AG09309 (cell line): ENCODE results near the gene PLXNA2.

ENCODE experiments used
- DNase-seq: peaks from one replicate; pipeline ENCODE4 v3.0.0-alpha.2; 2010; ENCODE audit warnings: low read depth
- H3K4me3 ChIP-seq: 2 replicates; pipeline ENCODE4 v1.5.1; 2011; ENCODE audit warnings: mild to moderate bottlenecking, low read depth, low read length, moderate library complexity; ENCODE audit not compliant: control insufficient read depth
- TF ChIP-seq, protein P1 (sequence below): IDR thresholded peaks from 2 replicates; pipeline ENCODE4 v1.5.1; 2011; ENCODE audit warnings: mild to moderate bottlenecking, low read depth, low read length, inconsistent platforms; ENCODE audit not compliant: insufficient read depth, control insufficient read depth; ENCODE audit errors: missing control alignments

PLXNA2 gene

DNA sequence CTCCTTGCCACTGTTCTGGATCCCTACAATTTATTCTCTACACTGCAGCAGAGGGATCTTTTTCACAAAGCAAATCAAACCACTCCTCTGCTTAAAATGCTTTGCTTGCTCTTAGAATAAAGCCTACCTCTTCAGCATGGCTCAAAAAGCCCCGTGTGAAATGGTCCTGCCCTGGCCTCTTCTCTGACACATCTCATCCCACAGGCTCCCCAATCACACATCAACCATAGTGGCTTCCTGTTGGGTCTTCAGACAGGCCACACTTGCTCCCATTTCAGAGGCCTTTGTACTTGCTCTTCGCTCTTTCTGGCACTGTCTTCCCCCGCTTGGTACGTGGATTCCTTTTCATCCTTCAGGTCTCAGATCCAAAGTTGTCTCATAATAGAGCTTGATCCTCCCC, 44.3 kb upstream of the PLXNA2 start:
- H3K4me3 ChIP-seq, result no peak overlapping the region
- DNase-seq, result no peak
- TF ChIP-seq, protein P1, sequence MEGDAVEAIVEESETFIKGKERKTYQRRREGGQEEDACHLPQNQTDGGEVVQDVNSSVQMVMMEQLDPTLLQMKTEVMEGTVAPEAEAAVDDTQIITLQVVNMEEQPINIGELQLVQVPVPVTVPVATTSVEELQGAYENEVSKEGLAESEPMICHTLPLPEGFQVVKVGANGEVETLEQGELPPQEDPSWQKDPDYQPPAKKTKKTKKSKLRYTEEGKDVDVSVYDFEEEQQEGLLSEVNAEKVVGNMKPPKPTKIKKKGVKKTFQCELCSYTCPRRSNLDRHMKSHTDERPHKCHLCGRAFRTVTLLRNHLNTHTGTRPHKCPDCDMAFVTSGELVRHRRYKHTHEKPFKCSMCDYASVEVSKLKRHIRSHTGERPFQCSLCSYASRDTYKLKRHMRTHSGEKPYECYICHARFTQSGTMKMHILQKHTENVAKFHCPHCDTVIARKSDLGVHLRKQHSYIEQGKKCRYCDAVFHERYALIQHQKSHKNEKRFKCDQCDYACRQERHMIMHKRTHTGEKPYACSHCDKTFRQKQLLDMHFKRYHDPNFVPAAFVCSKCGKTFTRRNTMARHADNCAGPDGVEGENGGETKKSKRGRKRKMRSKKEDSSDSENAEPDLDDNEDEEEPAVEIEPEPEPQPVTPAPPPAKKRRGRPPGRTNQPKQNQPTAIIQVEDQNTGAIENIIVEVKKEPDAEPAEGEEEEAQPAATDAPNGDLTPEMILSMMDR, result no peak

DNA sequence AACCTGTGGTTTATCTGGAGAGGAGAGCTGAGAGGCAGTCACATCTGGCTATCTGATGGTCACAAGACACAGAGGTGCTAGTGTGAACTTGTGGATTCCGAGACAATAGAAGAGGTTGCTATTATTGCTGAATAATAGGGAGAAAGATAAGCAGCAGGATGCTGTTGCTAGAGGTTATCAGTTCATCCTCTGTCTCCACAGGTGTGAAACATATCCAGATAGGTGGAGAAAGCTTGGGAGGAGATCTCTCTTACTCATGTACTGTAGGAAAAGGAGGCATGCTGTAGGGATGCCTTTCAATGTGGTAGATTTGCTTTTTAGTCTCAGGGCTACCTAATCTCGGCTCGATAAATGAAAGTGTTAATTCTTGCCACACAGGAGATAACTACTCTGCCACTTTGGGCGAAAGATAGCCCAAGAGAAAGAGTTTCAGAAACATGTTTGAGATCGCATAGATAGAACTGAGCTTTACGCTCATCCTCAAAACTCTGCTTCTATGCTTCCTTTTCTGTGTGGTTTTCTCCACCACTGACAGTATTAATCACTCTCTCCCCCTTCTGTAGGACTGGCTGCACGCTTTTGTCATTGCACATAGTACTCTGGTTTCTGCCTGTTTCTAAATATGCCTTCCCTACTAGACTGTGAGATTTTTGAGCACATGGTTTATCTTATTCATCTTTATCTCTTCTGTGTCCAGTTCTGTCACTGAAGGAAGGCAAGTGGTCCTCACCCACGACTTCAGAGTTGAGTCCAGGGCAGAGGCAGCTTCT, 36.7 kb upstream of the PLXNA2 start:
- no peak overlapping the region for H3K4me3 ChIP-seq
- no peak for DNase-seq
- TF ChIP-seq, protein P1, result no peak

DNA sequence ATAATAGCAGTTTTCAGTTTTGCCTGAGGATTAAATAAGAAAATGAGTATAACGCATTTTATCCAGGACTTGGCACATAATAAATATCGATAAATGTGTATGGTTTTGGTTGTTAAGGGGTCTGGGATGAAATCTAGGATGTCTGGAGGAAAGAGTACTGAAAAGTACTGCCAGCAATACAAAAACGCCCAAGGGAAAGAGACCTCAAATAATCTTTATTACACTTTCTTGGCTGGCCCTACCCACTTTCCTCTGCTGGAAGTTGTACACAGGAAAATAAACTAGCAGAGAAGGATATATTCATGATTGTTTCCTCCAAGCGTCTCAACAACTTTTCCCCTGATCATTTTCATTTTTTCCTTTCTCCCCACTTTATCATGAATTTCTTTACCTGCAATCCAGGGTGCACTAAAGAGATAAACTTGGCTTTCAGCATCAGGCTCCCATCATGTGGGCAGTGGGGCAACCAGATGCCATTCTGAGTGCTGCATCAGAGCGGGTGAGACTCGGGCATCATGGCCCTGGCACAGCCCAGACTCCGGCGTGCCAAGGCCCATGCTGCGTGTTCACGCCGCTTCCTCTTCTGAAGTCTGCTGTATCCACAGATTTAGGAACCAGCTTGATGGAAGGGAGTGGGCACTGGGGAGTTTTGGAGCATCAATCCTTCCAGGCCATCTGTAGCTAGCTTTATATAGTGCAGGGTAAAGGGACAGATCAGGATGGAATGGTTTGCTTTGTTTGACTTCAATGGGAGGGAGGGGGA, 35.8 kb upstream of the PLXNA2 start:
- TF ChIP-seq, protein P1, result no peak
- H3K4me3 ChIP-seq, result no peak overlapping the region
- no peak for DNase-seq

DNA sequence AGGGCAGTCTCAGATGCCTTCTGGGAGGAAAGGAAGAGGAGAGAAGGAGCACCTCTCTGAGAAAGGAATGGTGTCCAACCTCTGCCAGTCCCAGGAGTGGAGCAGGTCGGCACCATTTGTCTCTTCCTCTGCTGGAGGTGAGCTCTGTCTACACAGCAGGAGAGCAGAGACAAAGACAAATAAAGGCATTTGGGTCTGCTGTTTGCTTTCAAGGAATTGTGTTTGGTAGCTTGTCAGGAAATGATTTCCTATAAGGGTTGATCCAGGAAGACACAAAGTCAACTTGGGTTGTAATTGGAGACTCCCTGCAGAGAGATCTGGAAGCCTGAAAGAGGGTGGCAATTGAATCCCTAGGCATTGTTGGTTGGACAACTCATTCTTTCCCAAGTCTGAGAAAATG, 34.5 kb upstream of the PLXNA2 start:
- no peak overlapping the region for H3K4me3 ChIP-seq
- no peak for DNase-seq
- TF ChIP-seq, protein P1, result no peak

DNA sequence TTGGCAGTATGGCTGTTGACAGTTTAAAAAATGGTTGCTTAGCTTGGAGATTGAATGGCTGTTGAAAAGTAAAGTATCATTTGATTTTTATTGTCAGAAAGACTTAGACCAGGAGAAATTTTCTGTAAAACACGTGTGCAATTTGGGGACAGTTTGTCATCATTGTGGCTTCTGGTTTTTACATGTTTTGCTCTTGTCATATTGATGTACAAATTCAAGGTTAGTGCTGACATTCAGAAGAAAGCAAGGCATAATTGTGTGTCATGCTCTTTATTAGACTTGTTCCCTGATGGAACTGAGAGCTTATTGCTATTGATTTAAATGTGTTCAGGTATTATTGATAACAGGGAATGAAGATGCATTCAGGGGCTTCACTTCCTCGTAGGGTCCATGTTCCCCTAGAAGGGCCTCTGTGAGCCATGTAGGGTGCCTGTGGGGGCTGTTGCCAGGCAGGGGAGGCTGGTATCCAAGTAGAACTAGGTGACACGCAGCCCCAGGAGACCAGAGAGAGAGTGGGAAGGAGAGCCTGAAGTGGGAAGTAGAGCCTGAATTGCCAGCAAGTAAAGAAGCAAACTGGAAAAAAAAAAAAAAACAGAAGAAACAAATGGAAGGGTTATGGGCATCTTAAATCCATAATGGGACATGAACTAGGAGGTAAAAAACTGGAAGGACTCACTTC, 32.7 kb upstream of the PLXNA2 start:
- TF ChIP-seq, protein P1, result no peak
- no peak for DNase-seq
- H3K4me3 ChIP-seq, result no peak overlapping the region

DNA sequence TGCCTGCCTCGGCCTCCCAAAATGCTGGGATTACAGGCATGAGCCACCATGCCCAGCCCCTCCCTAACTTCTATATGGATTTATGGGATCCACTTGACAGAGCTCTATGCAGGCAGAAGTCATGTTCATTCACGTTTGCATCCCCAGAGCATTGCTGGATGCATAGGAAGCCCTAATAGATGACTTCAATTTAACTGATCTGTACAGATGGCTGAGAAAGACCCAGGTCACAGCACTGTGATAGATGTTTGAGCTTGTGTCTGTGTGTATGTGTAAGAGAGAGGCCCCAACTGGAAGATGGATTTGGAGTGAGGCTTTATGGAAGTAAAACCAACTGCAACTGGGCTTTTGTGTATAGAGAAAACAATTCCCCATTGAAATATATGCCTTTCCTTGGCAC, 30.9 kb upstream of the PLXNA2 start:
- no peak overlapping the region for H3K4me3 ChIP-seq
- TF ChIP-seq, protein P1, result no peak
- no peak for DNase-seq
